HepG2 (cell line): ENCODE measurements around the gene MAGEA9B.
"Not testable (repeated sequence)": the region's sequence is repeated elsewhere in the genome, so short reads cannot be mapped to it uniquely, and the experiment has no call there.

ENCODE experiments used
- EZH2 ChIP-seq: conservative IDR thresholded peaks from 2 replicates; pipeline ENCODE4 v1.6.1; 2012; ENCODE audit warnings: mild to moderate bottlenecking, low read depth, low read length, moderate library complexity
- MAFK ChIP-seq, 2 experiments: IDR thresholded peaks in 1 of 2; conservative IDR thresholded peaks in 1 of 2; 2 replicates each; pipeline ENCODE4 v1.6.1; 2011; ENCODE audit warnings: improper control_type of control experiment in 2 of 2, low read length in 2 of 2
- MIER2 ChIP-seq: IDR thresholded peaks from 2 replicates; pipeline ENCODE4 v1.6.1; 2016; ENCODE audit warnings: missing biosample characterization, missing genetic modification reagents
- MIXL1 ChIP-seq: IDR thresholded peaks from 2 replicates; pipeline ENCODE4 v1.6.1; 2016
- RFX5 ChIP-seq: IDR thresholded peaks from 2 replicates; pipeline ENCODE4 v1.6.1; 2011; ENCODE audit warnings: low read depth, low read length, improper control_type of control experiment
- SRSF1 ChIP-seq: fragments of 200-400 bp; formaldehyde crosslinking; optimal IDR thresholded peaks from 2 replicates; pipeline ENCODE3; 2017; ENCODE audit warnings: mild to moderate bottlenecking, low read depth, low read length, moderate library complexity
- TAF1 ChIP-seq: sonication (generic); formaldehyde crosslinking; IDR thresholded peaks from 2 replicates; pipeline ENCODE4 v1.4.0; 2020; ENCODE audit warnings: missing genetic modification reagents
- ZFP37 ChIP-seq: sonication (generic); formaldehyde crosslinking; IDR thresholded peaks from 2 replicates; pipeline ENCODE4 v1.4.0; 2020; ENCODE audit warnings: missing genetic modification reagents, borderline replicate concordance
- ZNF660 ChIP-seq: sonication (generic); formaldehyde crosslinking; IDR thresholded peaks from 2 replicates; pipeline ENCODE4 v1.5.1; 2020; ENCODE audit warnings: mild to moderate bottlenecking, low read depth, missing genetic modification reagents, borderline replicate concordance
- ZNF670 ChIP-seq: sonication (generic); formaldehyde crosslinking; IDR thresholded peaks from 2 replicates; pipeline ENCODE4 v1.8.0; 2022; ENCODE audit warnings: mild to moderate bottlenecking, missing genetic modification reagents, borderline replicate concordance
- ZSCAN12 ChIP-seq: sonication (generic); formaldehyde crosslinking; IDR thresholded peaks from 2 replicates; pipeline ENCODE4 v1.9.0; 2021; ENCODE audit warnings: mild to moderate bottlenecking, missing genetic modification reagents
- TF ChIP-seq, protein P1 (sequence below): sonication (generic); formaldehyde crosslinking; IDR thresholded peaks from 2 replicates; pipeline ENCODE4 v1.5.0; 2020; ENCODE audit warnings: mild to moderate bottlenecking, missing genetic modification reagents, moderate library complexity
- TF ChIP-seq, protein P2 (sequence below), 2 experiments: sonication (generic) in 1 of 2; formaldehyde crosslinking in 1 of 2; IDR thresholded peaks; 2 replicates each; pipeline versions ENCODE4 v1.5.1 to v1.6.1; 2011 to 2020; ENCODE audit warnings: borderline replicate concordance in 1 of 2, low read depth in 1 of 2, low read length in 1 of 2, mild to moderate bottlenecking in 1 of 2, missing genetic modification reagents in 1 of 2, moderate library complexity in 1 of 2
- TF ChIP-seq, protein P3 (sequence below): sonication (generic); formaldehyde crosslinking; IDR thresholded peaks from 2 replicates; pipeline ENCODE4 v1.4.0; 2020; ENCODE audit warnings: missing genetic modification reagents, borderline replicate concordance

GRCh38 chrX:149549701-149550100, 37.6 kb downstream of the MAGEA9B start, which contains the start of gene HSFX3:
- not testable (repeated sequence) for TF ChIP-seq ZFP37 (CRISPR knock-in tag); EZH2; ZNF670; TAF1 (CRISPR knock-in tag); ZNF660; RFX5; SRSF1; MIER2; MIXL1; MAFK (conservative IDR thresholded peaks at IDR 0.05 in 1 of 2, IDR thresholded peaks at IDR 0.05 in 1 of 2; ENCODE audit: low read length in 2 of 2); ZSCAN12
- TF ChIP-seq, protein P1, sequence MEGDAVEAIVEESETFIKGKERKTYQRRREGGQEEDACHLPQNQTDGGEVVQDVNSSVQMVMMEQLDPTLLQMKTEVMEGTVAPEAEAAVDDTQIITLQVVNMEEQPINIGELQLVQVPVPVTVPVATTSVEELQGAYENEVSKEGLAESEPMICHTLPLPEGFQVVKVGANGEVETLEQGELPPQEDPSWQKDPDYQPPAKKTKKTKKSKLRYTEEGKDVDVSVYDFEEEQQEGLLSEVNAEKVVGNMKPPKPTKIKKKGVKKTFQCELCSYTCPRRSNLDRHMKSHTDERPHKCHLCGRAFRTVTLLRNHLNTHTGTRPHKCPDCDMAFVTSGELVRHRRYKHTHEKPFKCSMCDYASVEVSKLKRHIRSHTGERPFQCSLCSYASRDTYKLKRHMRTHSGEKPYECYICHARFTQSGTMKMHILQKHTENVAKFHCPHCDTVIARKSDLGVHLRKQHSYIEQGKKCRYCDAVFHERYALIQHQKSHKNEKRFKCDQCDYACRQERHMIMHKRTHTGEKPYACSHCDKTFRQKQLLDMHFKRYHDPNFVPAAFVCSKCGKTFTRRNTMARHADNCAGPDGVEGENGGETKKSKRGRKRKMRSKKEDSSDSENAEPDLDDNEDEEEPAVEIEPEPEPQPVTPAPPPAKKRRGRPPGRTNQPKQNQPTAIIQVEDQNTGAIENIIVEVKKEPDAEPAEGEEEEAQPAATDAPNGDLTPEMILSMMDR = not testable (repeated sequence)
- TF ChIP-seq, protein P2, sequence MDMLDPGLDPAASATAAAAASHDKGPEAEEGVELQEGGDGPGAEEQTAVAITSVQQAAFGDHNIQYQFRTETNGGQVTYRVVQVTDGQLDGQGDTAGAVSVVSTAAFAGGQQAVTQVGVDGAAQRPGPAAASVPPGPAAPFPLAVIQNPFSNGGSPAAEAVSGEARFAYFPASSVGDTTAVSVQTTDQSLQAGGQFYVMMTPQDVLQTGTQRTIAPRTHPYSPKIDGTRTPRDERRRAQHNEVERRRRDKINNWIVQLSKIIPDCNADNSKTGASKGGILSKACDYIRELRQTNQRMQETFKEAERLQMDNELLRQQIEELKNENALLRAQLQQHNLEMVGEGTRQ (IDR thresholded peaks at IDR 0.05; ENCODE audit: low read depth, low read length) = not testable (repeated sequence)
- TF ChIP-seq, protein P2 (CRISPR knock-in tag; IDR thresholded peaks at IDR 0.05; ENCODE audit: borderline replicate concordance) = not testable (repeated sequence)
- TF ChIP-seq, protein P3, sequence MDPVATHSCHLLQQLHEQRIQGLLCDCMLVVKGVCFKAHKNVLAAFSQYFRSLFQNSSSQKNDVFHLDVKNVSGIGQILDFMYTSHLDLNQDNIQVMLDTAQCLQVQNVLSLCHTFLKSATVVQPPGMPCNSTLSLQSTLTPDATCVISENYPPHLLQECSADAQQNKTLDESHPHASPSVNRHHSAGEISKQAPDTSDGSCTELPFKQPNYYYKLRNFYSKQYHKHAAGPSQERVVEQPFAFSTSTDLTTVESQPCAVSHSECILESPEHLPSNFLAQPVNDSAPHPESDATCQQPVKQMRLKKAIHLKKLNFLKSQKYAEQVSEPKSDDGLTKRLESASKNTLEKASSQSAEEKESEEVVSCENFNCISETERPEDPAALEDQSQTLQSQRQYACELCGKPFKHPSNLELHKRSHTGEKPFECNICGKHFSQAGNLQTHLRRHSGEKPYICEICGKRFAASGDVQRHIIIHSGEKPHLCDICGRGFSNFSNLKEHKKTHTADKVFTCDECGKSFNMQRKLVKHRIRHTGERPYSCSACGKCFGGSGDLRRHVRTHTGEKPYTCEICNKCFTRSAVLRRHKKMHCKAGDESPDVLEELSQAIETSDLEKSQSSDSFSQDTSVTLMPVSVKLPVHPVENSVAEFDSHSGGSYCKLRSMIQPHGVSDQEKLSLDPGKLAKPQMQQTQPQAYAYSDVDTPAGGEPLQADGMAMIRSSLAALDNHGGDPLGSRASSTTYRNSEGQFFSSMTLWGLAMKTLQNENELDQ (CRISPR knock-in tag) = not testable (repeated sequence)
